NCI-H2081 (cell line): ENCODE results near the gene PRRX1.
A peak's percentile ranks its signal among the peaks of the same experiment; 100 is the strongest.

ENCODE experiments used
- DNase-seq, 2 experiments: peaks; one replicate each; lab custom pipeline; 2025; lab: John Stamatoyannopoulos, UW

PRRX1 gene

GRCh38 chr1:170723518-170723917 lies 59.6 kb downstream of the PRRX1 start:
- no peak for DNase-seq

- no peak for DNase-seq
Observed at GRCh38 chr1:170725326-170725725, 61.4 kb downstream of the PRRX1 start.

- no peak for DNase-seq
Observed at GRCh38 chr1:170727963-170728362, 64.0 kb downstream of the PRRX1 start.

GRCh38 chr1:170729225-170730002 lies 65.5 kb downstream of the PRRX1 start:
- no peak for DNase-seq

- no peak for DNase-seq
Observed at GRCh38 chr1:170730014-170730413, 66.1 kb downstream of the PRRX1 start.

DNA sequence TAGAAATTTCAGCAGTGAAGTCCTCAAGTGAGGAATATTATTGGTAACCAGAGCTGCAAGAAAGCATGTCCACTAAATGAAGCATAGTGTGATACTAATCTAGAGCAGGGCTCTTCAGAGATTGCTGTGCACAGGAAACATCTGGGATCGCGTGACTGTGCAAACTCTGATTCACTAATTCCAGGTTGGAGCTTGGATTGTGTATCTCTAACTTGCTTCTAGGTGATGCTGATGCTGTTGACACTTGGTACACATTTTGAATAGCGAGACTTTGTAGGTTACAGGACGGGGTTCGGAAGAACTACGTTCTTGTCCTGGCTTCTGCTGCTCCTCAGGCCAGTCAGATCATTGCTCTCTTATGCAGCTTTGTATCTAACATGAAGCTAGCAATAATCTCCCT lies 66.5 kb downstream of the PRRX1 start:
- no peak for DNase-seq

DNA sequence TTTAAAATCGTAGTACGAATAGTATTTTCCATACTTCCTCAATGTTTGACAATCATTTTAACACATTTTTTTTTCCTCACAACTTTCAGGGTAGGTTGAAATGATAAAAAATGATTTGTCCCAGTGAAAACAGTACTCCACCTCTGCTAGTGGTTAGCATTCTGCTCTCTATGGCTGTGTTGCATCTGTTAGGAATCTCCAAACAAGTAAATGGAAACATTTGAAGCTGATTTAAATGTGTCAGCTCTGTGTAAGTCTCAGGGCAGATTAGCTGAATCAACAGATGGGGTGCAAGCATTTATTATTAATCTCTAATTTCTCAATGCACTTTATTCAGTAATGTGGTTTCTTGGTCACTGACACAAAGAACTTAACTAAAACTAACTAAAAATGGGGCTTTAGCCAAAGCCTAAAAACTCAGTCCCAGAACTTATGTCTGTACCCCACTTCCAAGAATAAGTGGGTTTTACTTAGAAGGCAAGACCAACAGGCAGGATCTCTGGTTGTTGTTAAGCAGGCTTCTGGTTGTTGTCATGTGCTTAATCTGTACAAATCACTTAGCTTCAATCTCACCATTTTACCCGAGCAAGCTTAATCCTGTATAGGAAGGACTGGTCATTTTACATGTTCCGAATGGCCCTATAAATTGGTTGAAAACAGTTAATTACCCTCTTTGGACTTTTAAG lies 67.8 kb downstream of the PRRX1 start:
- DNase-seq = no peak

GRCh38 chr1:170732252-170732588 lies 68.3 kb downstream of the PRRX1 start:
- DNase-seq = no peak

DNA sequence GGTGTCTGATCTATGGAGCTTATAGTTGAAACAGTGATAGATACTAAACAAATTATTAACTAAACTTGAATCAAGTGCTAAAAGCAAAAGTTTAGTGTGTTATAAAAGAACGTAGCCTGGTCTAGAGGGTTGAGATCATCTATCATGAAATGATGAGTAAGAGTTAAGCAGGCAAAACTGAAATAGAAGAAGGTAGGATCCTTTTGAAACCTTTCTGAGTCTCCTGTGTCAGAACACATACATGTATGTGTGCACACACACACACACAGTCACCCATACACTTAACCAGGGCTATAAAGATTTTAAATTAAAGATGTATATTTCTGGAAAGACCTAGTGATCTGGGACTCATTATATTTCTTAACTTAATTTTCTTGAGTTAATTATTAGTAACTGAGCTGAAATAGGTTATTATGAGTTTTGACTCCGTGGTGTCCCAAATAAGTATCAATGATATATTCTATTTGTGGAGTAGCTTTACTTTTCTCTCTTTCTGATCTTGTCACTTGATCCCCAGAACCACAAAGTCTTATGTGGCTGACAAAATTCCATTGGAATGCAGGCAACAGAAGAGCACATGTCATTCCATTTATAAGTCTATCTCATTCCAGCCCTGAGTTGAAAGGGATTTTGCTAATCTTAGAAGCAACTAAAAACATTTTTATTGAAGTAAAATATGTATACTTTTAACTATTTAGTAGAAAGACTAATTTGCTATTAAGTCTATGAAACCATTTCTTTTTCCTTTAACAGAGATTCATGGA lies 70.7 kb downstream of the PRRX1 start:
- no peak for DNase-seq

DNA sequence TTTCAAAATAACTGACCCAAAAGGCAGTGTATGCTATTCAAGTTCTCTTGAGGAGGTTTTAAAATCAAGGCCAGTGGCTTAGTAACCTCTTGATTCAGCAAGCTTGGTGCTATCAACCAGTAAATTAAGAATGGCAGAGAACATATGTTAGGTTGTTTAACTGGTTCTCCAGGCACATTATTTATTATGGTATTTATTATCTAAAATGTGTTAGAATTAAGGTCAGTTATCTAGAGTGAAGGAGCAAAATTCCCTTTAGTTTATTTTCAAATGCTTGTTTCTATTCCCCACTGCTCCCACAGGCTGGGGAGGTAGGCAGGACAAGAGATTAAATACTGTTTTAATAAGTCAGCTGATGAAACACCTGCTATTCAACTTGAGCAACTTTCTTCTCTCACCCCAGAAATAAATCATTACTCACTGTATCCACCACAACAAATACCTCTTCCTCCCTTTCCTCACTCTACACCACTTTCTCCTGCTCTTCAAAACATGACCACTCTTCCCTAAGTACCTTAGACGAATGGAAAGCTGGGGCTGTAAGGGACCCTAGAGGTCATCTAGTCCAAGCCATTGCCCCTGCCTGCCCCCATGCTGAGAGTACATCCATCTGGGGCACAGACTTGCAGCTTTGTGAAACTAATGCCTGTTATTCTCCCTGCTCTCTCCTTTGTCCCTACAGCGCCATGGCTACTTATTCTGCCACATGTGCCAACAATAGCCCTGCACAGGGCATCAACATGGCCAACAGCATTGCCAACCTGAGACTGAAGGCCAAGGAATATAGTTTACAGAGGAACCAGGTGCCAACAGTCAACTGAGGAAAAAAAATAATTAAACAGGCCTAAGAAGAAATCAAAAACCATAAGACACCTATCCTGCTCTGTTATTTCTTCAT lies 71.7 kb downstream of the PRRX1 start:
- no peak for DNase-seq

GRCh38 chr1:170739803-170740202 lies 75.9 kb downstream of the PRRX1 start:
- no peak for DNase-seq

GRCh38 chr1:170741678-170742077 lies 77.7 kb downstream of the PRRX1 start:
- DNase-seq = no peak

GRCh38 chr1:170742600-170742999 lies 78.7 kb downstream of the PRRX1 start:
- no peak for DNase-seq

DNA sequence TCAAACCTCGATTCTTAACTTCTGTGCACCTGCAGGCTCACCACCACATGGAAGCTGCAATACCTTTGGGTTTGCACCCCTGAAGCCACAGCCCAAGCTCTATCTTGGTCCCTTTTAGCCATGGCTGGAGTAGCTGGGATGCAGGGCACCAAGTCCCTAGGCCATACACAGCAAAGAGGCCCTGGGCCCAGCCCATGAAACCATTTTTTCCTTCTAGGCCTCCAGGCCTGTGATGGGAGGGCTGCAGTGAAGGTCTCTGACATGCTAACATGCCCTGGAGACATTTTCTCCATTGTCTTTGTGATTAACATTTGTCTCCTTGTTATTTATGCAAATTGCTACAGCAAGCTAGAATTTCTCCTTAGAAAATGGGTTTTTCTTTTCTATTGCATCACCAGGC lies 79.2 kb downstream of the PRRX1 start:
- no peak for DNase-seq

DNA sequence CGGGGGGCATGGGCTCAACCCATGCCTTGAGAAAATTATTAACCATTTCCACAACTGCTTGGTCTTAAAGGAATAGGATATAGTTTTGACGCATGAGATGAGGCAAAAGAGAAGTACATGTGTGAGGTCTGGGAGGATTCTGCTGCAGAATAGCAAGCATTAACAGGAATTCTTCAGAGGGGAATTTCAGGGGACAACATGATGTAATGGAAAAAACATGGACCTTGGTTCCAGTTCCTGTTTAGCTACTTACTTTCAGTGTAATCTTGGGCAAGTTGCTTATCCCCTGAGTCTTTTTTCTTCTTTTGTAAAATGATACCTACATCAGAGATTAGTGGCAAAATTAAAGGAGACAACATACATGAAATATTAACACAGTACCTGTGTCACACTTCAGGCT lies 85.6 kb downstream of the PRRX1 start:
- no peak for DNase-seq

DNA sequence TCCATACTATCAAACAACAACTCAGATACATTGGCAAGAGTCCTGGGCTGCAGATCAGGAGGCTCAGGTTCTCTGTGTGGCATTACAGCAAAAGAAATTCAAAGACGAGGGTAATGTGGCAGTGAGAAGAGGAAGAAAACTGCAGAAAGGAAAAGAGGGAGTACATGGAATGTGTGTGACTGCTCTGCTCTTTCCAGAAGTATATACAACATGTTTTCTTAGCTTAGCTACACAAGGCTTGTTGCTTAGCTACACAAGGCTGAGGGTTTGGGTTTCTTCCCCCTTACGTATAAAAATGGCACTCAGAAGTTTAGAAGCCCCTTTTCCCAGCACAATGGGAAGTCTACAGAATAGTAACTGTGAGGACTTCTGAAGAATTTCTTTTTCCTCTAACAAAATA lies 86.0 kb downstream of the PRRX1 start:
- DNase-seq = no peak

- DNase-seq = no peak
Observed at GRCh38 chr1:170755795-170756194, 91.9 kb downstream of the PRRX1 start.

- no peak for DNase-seq
Observed at GRCh38 chr1:170758992-170759391, 95.1 kb downstream of the PRRX1 start.

DNA sequence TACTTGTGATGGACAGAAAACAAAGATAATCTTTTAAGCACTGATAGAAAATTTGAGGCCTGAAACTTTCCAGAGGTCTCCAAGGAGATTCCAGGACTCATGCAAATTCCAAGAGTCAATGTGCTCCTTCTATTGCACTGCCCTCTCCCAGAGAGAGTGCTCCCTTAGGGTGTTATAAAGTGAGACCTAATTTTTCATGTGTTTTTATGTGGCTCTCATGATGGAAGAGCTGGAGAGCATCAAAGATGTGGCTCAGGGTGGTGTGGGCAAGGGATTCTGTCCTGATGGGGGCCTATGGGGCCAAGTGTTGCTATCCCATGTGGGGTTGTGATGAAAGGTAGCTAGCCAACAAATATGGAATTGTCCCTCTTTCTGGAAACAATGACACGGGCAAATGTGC lies 101.3 kb downstream of the PRRX1 start:
- no peak for DNase-seq

DNA sequence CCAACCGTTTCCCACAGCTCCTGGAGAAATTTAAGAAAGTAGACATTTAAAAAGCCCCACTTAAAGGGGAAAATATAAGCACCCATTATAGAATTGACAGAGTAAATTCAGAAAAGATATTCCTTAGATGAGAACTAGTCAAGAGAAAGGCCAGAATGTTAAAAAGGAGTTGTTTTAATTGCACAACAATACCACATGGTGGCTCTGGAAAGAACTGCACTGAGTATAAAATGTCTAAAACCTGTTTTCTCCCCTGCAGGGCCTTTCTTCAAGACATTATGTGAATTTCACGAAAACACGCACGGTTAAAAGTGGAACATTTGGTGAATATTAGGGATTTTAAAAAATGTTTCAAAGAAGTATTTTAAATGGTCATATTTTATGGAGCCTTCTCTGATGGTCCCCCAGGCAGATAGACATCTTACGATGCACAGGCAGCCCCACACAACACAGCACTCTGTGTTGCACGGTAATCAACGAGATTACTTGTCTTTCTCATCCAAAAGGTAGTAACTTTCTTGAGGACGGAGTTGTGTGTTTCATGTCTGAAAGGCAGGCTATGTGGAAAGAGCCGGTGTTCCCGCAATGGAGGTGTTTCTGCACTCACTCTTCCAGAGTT lies 101.9 kb downstream of the PRRX1 start:
- DNase-seq = peak in 1 of 2 experiments; percentile 15

DNA sequence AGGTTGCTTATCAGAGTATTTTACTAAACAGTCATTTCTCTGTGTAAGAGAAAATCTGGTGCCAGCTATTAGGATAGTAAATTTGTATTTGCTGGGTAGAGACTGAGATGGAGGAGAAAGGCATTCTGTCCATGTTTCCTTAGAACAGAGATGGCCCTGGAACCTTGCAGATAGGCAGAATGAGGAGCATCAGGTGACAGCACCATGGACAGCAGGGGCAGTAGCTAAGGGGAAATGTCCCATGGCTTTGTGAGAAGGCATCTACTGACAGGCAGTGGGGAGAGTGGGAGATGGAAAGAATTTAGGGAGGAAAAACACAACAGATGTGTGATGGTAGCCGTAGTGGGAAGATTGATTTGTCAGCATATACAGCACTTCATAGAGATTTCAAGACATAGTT lies 105.0 kb downstream of the PRRX1 start:
- DNase-seq = no peak

GRCh38 chr1:170769691-170770090 lies 105.8 kb downstream of the PRRX1 start:
- no peak for DNase-seq
